DOHH2 (cell line): ENCODE results near the gene SLC6A19.

Experiments used
- EZH2phosphoT487 ChIP-seq: fragments of 200-600 bp; sonication (generic); IDR thresholded peaks from 2 replicates; pipeline ENCODE4 v1.6.1; 2017; ENCODE audit warnings: borderline replicate concordance, mild to moderate bottlenecking, antibody characterized with exemption, low read length, moderate library complexity, mixed read lengths
- TF ChIP-seq, protein P1 (sequence below): fragments of 200-600 bp; sonication (generic); IDR thresholded peaks from one replicate; pipeline ENCODE4 v1.5.1; 2014; ENCODE audit warnings: antibody characterized with exemption, mild to moderate bottlenecking, low read depth, low read length; ENCODE audit not compliant: poor library complexity, severe bottlenecking

- TF ChIP-seq, protein P1, sequence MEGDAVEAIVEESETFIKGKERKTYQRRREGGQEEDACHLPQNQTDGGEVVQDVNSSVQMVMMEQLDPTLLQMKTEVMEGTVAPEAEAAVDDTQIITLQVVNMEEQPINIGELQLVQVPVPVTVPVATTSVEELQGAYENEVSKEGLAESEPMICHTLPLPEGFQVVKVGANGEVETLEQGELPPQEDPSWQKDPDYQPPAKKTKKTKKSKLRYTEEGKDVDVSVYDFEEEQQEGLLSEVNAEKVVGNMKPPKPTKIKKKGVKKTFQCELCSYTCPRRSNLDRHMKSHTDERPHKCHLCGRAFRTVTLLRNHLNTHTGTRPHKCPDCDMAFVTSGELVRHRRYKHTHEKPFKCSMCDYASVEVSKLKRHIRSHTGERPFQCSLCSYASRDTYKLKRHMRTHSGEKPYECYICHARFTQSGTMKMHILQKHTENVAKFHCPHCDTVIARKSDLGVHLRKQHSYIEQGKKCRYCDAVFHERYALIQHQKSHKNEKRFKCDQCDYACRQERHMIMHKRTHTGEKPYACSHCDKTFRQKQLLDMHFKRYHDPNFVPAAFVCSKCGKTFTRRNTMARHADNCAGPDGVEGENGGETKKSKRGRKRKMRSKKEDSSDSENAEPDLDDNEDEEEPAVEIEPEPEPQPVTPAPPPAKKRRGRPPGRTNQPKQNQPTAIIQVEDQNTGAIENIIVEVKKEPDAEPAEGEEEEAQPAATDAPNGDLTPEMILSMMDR = no peak
- TF ChIP-seq EZH2phosphoT487 = no peak
These were observed 42.6 kb upstream of the SLC6A19 start for GRCh38 chr5:1158647-1159340.
